Right atrium auricular region (tissue), 2 donors: ENCODE data around the gene STIM1. TPM values are rescaled to one million over a fixed set of nuclear protein-coding genes. Genes with fewer than 3 reads are reported as not detected.

Source experiments
- DNase-seq: peaks from one replicate; pipeline ENCODE4 v3.0.0-alpha.2; 2019; ENCODE audit warnings: low spot score
- H3K27ac ChIP-seq, 2 donors: fragments of 200-600 bp; sonication (generic); 1 replicate in 1 of 2; 2 replicates in 1 of 2; pipeline ENCODE4 v1.5.1; 2016 to 2019
- H3K27me3 ChIP-seq, 2 donors: fragments of 200-600 bp; sonication (generic); one replicate each; pipeline versions ENCODE4 v1.5.1 to v1.6.0; 2017 to 2019
- H3K36me3 ChIP-seq: fragments of 200-600 bp; sonication (generic); one replicate; pipeline ENCODE4 v1.5.1; 2016
- H3K4me1 ChIP-seq, 2 donors: fragments of 200-600 bp; sonication (generic); one replicate each; pipeline versions ENCODE4 v1.5.1 to v1.6.0; 2017 to 2019
- H3K4me3 ChIP-seq, 2 donors: fragments of 200-600 bp; sonication (generic); 1 replicate in 1 of 2; 2 replicates in 1 of 2; pipeline ENCODE4 v1.5.1; 2017 to 2019; ENCODE audit warnings: mild to moderate bottlenecking in 1 of 2, moderate library complexity in 1 of 2
- H3K9me3 ChIP-seq, 2 donors: fragments of 200-600 bp; sonication (generic); one replicate each; pipeline ENCODE4 v1.5.1; 2019
- total RNA-seq, 2 donors: library from RNA; depleted of rRNA; stranded (reverse); fragments of >200 nt; gene quantifications; one replicate each; pipeline ENCODE4 v1.1.0, GENCODE V29; 2016
- TF ChIP-seq, protein P1 (sequence below), 2 donors: fragments of 200-600 bp; sonication (generic); IDR thresholded peaks; one replicate each; pipeline ENCODE4 v1.5.1; 2019; ENCODE audit warnings: antibody characterized with exemption in 2 of 2

Gene STIM1
- total RNA-seq, 2 donors from 2014 or later: 15.4 to 16.6 TPM

DNA sequence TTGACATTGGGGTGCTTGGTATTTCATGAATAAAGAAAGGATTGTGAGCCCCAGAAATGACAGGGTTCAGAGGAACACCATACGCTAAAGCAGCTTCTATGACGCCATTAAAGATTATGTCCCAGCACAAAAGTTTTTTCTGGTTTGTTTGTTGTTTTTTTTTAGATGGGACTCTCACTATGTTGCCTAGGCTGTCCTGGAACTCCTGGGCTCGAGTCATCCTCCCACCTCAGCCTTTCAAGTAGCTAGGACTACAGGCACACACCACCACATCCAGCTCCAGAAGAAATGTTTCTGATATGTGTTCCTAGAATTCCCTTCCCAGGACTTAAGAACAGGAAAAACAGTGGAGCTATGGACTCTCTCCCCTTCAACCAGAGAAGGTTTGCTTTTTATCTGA lies 12.1 kb upstream of the STIM1 start:
- no peaks in the 10 kb centered on the region for H3K9me3 ChIP-seq
- no peak for DNase-seq

DNA sequence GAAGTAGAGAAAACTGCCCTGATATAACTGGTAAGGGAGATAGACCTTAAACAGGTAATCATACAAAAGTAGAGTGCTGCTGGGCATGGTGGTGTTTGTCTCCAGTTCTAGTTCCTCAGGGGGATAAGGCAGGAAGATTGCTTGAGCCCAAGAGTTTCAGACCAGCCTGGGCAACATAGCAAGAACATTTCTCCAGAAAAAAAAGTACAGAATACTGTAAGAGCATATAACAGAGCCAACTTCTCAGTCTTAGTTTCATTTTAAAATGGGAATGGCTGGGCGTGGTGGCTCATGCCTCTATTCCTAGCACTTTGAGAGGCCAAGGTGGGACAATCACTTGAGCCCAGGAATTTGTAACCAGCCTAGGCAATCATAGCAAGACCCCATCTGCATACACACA lies 10.2 kb upstream of the STIM1 start:
- TF ChIP-seq, protein P1, sequence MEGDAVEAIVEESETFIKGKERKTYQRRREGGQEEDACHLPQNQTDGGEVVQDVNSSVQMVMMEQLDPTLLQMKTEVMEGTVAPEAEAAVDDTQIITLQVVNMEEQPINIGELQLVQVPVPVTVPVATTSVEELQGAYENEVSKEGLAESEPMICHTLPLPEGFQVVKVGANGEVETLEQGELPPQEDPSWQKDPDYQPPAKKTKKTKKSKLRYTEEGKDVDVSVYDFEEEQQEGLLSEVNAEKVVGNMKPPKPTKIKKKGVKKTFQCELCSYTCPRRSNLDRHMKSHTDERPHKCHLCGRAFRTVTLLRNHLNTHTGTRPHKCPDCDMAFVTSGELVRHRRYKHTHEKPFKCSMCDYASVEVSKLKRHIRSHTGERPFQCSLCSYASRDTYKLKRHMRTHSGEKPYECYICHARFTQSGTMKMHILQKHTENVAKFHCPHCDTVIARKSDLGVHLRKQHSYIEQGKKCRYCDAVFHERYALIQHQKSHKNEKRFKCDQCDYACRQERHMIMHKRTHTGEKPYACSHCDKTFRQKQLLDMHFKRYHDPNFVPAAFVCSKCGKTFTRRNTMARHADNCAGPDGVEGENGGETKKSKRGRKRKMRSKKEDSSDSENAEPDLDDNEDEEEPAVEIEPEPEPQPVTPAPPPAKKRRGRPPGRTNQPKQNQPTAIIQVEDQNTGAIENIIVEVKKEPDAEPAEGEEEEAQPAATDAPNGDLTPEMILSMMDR (IDR thresholded peaks at IDR 0.05): no peak
- Histone ChIP-seq H3K4me1 (peaks cover 0 to 7% of the 10 kb centered on the region in 2 donors), H3K9me3 (no peaks in the 10 kb centered on the region), H3K27ac (no peak overlapping the region), H3K27me3 (no peaks in the 10 kb centered on the region), H3K36me3 (no peaks in the 10 kb centered on the region), H3K4me3 (no peak overlapping the region)
- no peak for DNase-seq

More for the DNA sequence above, 12.1 kb upstream of the STIM1 start:
- Histone ChIP-seq H3K36me3 (no peaks in the 10 kb centered on the region), H3K4me3 (no peak overlapping the region), H3K27me3 (no peaks in the 10 kb centered on the region), H3K27ac (no peak overlapping the region), H3K4me1 (peaks cover 0 to 24% of the 10 kb centered on the region in 2 donors)
- TF ChIP-seq, protein P1 (IDR thresholded peaks at IDR 0.05): no peak

DNA sequence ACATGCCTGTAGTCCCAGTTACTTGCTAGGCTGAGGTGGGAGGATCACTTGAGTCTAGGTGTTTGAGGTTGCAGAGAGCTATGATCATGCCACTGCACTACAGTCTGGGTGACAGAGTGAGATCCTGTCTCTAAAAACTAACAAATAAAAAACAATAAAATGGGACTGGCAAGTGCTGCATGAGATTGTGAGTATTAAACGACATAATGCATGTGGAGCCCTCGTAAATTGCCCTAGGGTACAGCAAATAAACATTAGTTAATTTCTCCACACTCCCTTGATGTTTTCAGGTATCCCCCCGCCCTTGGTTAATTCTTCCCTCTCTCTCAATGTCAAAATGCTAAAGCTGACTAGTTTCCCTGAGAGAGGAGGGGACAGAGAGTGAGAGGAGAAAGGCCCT lies 9.8 kb upstream of the STIM1 start:
- Histone ChIP-seq H3K27me3 (no peaks in the 10 kb centered on the region), H3K4me1 (peaks cover 0 to 6% of the 10 kb centered on the region in 2 donors), H3K4me3 (no peak overlapping the region), H3K9me3 (no peaks in the 10 kb centered on the region), H3K27ac (no peak overlapping the region), H3K36me3 (no peaks in the 10 kb centered on the region)
- no peak for DNase-seq
- TF ChIP-seq, protein P1 (IDR thresholded peaks at IDR 0.05): no peak

DNA sequence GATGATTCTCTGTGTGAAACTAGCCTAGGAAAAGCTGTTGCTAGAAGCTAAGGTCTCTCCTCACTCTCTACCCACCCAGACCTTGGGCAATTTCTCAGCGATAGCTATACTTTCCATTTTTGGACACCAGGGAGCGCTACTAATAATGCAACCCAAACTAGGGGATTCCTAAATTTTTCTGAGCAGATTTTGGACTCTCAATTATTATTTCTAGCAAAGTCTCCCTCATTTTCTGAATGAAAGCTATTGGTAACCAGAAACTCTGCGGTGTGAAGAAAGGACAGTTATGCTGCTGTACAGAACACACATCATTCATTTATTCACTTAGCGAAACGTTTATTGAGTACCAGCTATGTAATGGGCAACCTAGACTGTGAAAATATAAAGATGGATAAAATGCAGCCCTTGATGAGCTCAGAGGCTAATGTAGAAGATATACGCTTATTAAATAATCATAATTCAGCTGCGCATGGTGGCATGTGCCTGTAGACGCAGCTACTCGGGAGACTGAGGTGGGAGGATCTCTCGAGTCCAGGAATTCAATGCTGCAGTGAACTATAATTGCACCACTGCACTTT lies 6.1 kb upstream of the STIM1 start:
- H3K36me3 ChIP-seq: no peaks in the 10 kb centered on the region
- no peaks in the 10 kb centered on the region for H3K27me3 ChIP-seq
- H3K4me1 ChIP-seq: peaks cover 0 to 4% of the 10 kb centered on the region in 2 donors
- H3K9me3 ChIP-seq: no peaks in the 10 kb centered on the region
- TF ChIP-seq, protein P1 (IDR thresholded peaks at IDR 0.05): peak; percentile 47 to 74
- no peak for DNase-seq
- no peak overlapping the region for H3K4me3 ChIP-seq
- no peak overlapping the region for H3K27ac ChIP-seq

DNA sequence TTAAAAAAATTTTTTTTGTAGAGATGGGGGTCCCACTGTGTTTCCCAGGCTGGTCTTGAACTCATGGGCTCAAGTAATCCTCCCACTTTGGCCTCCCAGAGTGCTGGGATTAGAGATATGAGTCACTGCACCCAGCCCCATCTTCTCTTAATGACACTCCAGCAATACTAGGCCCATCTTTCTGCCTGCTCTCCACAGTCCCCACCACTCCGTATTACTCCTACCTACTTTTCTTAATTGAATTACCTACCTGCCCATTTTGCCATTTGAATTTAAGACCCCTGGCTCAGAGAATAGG lies 2.0 kb upstream of the STIM1 start:
- no peak for DNase-seq
- Histone ChIP-seq H3K4me3 (no peak overlapping the region), H3K9me3 (no peaks in the 10 kb centered on the region), H3K27ac (no peak overlapping the region), H3K27me3 (no peaks in the 10 kb centered on the region), H3K36me3 (no peaks in the 10 kb centered on the region), H3K4me1 (peaks cover 0 to 32% of the 10 kb centered on the region in 2 donors)
- TF ChIP-seq, protein P1 (IDR thresholded peaks at IDR 0.05): no peak
